GM10266 (cell line): ENCODE measurements around the gene ITGA5.

ENCODE experiments used
- DNase-seq: peaks from one replicate; pipeline ENCODE4 v3.0.0; 2012; ENCODE audit errors: extremely low spot score
- TF ChIP-seq, protein P1 (sequence below): IDR thresholded peaks from 2 replicates; pipeline ENCODE4 v1.5.1; 2012; ENCODE audit warnings: mild to moderate bottlenecking, low read depth; ENCODE audit not compliant: control insufficient read depth, insufficient read depth; ENCODE audit errors: missing control alignments

ITGA5 gene

DNA sequence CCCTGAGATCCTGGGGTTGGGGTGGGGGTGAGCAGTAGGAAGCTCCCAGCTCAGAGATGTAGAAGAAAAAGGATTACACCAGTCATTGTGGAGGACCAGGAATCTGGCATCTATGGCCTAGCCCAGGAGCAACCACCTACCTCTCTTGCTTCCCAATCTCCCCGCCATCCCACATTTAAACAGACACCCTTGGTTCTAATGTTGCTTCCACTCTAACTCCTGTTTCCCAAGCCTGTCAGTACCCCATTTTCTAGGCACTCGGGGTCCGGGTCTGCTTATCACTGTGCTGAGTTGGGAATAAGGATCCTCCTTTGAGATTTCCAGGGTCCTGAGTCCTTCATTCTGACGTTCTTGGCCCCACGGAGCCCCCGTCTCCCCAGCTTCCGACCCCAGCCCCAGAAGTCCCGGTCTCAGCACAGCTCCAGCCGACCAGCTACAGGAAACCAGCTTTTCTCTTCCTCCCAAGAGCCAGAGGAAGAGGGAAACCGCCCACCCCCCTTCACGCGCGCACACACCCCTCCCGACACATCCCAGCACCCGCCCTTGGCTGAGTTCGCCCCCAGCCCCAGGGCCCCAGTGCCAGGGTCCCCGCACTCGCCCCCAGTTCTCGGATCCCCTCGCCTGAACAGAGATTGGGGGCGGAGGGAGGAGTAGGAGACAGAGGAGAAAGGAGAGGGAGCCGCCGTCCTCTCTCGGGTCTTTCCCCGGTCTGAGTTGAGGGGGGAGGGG is 1.2 kb downstream of the ITGA5 start:
- no peak for DNase-seq

DNA sequence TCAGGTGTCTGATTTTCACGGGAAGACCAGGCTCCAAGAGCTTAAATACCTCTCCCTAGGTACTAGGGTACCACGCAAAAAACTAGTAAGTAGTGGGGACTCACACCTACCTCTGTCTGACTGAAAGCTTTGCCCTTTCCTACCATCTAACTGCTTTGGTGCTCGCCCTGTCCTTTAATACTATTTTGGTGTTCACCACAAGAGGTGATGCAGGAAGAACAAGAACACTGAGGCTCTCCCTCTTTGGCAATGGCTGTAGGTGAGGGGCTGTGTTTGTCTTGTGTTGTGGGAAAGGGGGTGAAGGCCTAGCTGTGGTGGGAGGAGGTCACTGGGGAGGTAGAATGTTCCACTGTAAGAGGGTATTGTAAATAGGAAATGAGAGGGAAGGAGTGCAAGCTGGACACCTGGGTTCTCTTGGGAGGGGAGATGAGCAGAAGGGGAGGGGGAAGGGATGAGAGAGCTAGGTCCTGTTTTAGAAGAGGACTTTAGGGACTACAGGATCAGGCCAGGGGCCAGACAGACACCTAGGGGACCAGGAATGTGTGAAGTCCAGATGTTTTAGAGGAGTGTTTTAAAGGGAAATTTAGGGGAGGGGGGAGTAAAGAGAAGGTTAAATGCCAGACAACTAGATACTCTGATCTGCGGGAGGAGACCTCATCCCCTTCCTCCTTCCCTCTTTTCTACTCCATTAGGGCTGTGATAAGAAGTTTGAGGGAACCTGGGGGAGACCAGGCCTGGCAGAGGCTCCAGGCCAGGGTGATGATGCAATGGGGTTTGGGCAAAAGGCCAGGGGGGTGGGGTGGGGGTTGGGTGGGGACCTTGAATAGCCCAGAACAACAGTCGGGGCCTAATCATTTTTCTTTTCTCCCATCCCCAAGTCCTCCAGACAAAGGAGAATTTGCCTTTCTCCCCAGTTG is 2.1 kb downstream of the ITGA5 start:
- TF ChIP-seq, protein P1, sequence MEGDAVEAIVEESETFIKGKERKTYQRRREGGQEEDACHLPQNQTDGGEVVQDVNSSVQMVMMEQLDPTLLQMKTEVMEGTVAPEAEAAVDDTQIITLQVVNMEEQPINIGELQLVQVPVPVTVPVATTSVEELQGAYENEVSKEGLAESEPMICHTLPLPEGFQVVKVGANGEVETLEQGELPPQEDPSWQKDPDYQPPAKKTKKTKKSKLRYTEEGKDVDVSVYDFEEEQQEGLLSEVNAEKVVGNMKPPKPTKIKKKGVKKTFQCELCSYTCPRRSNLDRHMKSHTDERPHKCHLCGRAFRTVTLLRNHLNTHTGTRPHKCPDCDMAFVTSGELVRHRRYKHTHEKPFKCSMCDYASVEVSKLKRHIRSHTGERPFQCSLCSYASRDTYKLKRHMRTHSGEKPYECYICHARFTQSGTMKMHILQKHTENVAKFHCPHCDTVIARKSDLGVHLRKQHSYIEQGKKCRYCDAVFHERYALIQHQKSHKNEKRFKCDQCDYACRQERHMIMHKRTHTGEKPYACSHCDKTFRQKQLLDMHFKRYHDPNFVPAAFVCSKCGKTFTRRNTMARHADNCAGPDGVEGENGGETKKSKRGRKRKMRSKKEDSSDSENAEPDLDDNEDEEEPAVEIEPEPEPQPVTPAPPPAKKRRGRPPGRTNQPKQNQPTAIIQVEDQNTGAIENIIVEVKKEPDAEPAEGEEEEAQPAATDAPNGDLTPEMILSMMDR: no peak
- no peak for DNase-seq

More for the DNA sequence above, 1.2 kb downstream of the ITGA5 start:
- TF ChIP-seq, protein P1: no peak

DNA sequence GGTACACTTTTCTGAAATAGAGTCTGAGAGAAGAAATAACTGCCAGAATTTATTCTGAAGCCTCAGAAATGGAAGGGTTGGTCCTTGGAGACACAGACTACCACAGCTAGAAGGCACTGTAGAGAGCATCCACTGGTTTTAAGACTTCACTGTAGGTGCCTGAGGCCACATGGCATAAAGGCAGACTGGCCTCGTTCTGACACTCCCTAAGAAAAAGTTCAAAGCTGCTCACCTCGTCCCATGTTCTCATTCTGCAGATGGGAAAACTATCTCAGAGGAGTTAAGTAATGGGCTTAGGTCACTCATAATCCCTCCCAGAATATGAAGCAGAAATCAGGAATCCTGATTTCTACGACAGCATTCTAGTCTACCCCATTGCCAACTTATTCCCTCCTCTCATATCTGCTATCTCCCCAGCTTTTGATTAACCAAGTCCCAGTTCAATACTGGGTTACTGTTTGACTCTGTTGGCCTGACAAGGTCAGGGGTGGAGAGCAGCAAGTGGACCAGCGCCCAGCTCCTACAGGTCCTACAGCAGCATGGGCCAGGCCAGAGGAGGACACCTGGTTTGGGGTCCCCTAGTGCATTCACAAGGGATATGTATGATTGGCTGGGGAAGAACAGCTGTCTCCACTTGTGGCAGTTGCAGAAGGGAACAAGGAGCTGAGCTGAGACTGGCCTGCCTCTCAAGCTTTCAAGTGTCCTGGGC is 3.7 kb downstream of the ITGA5 start:
- DNase-seq: no peak
- TF ChIP-seq, protein P1: no peak

DNA sequence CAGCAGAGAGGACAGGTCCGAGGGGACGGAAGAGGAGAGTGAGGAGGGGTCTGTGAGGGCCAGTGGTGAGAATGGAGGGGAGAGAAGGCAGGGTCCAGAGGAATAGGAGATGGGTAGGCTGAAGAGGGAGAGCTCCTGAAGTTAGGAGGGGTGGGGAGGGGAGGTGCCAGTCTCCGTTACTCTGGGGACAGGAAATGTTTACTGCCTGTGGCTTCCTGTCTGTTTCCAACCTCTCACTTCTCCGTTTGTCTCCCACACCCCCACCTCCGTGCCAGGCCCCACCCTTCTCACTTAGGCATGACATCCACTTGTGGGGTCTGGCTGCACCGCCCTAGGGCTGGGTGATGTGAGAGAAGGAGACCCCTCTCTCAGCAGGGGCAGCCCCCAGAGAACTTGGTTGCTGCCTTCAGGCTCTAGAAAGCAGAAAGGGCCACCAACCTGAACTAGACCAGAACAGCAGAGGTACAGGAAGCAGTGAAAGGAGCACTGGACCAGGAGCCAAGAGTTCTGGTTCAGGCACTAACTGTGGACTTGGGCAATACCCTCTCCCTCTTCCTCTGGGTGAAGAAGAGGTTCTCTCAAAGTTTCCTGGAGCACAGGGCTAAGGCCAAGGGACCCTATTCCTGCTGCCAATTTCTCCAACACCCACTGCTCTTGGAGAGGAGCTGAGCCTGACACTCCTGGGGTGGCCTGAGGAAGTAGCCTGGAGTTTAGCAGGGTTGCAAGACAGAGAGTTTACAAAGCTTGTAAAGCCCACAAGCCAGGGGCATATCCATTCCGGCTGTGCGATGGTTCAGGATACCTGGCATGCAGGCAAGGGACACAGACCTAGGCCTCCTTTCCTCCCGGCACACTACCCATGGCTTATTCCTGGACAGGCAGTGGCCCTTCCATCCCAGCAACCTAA is 5.5 kb downstream of the ITGA5 start:
- peak; percentile 65 for DNase-seq

DNA sequence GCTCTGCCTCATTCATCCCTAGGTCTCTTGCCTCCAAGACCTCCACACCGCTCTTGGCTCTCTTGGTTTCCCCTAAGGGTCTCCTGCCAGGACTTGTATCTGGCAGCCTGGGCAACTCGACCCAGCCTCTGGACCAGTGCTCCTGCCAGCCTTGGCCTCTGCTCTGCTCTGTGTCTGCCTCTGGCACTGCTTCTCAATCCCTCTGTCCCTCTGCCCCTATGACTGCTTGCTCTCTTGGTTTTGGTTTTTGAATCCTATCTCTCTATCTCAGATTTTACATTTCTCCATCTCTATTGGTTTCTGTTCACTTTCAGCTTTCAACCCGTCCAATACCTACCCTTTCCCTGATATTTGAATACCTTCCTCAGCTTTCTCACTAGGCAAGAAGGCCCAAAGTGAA is 6.3 kb downstream of the ITGA5 start:
- no peak for DNase-seq
- TF ChIP-seq, protein P1: no peak

More for the DNA sequence above, 5.5 kb downstream of the ITGA5 start:
- TF ChIP-seq, protein P1: no peak

DNA sequence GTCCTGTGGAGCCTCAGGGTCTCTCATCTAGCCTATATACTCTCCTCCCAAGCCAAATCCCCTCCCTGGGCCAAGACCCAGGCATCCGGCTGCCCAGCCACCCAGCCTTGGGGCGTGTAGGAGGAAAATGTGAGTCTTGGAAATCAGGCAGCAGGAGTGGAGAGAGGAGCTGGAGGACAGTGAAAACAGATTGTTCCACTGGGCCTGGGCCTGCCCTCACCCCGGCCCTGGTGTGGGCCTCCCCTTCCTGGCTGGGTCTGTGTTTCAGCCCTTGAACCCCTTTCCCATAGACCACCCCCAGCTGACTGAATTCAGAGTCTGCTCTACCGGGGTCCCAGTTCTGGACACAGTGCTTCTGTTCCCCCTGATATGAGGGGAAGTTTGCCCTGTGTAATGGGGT is 6.7 kb downstream of the ITGA5 start:
- DNase-seq: no peak
- TF ChIP-seq, protein P1: no peak
